ENCODE data around the gene RPL3. TPM values are rescaled to one million over a fixed set of nuclear protein-coding genes. Genes with fewer than 3 reads are reported as not detected.
"Not testable (repeated sequence)": the region's sequence is repeated elsewhere in the genome, so short reads cannot be mapped to it uniquely, and the experiment has no call there.

The RPL3 gene
- total RNA-seq, 2 experiments from 2014 or later: 3,164 to 3,255 TPM

GRCh38 chr22:39357110-39358108 is 38.0 kb upstream of the RPL3 start:
- not testable (repeated sequence) for H3K36me3 Mint-ChIP-seq, DNase-seq, H3K4me1 Mint-ChIP-seq, H3K9me3 Mint-ChIP-seq, H3K4me3 Mint-ChIP-seq, H3K27ac Mint-ChIP-seq, H3K27me3 Mint-ChIP-seq

- H3K27ac Mint-ChIP-seq: no peak overlapping the region
- peaks cover 3% of the 10 kb centered on the region for H3K36me3 Mint-ChIP-seq
- DNase-seq: no peak
- H3K9me3 Mint-ChIP-seq: no peaks in the 10 kb centered on the region
- H3K27me3 Mint-ChIP-seq: no peaks in the 10 kb centered on the region
- H3K4me1 Mint-ChIP-seq: peaks cover 10% of the 10 kb centered on the region
- H3K4me3 Mint-ChIP-seq: no peak overlapping the region
These were observed 37.0 kb upstream of the RPL3 start for GRCh38 chr22:39356464-39356863.

- not testable (repeated sequence) for DNase-seq, H3K9me3 Mint-ChIP-seq, H3K27me3 Mint-ChIP-seq, H3K4me3 Mint-ChIP-seq, H3K27ac Mint-ChIP-seq, H3K36me3 Mint-ChIP-seq
- H3K4me1 Mint-ChIP-seq: peaks cover 17% of the 10 kb centered on the region
These were observed 36.4 kb upstream of the RPL3 start for GRCh38 chr22:39355805-39356204.

- Mint-ChIP-seq H3K4me1 (peaks cover 22% of the 10 kb centered on the region), H3K27ac (no peak overlapping the region), H3K9me3 (no peaks in the 10 kb centered on the region), H3K4me3 (no peak overlapping the region), H3K36me3 (peaks cover 3% of the 10 kb centered on the region), H3K27me3 (no peaks in the 10 kb centered on the region)
- DNase-seq: no peak
These were observed 35.7 kb upstream of the RPL3 start for GRCh38 chr22:39355080-39355479.

GRCh38 chr22:39353346-39353745 is 33.9 kb upstream of the RPL3 start:
- no peak overlapping the region for H3K27ac Mint-ChIP-seq
- DNase-seq: no peak

GRCh38 chr22:39352306-39352891 is 33.0 kb upstream of the RPL3 start:
- Mint-ChIP-seq H3K9me3 (no peaks in the 10 kb centered on the region), H3K27me3 (no peaks in the 10 kb centered on the region), H3K36me3 (peaks cover 3% of the 10 kb centered on the region), H3K27ac (no peak overlapping the region), H3K4me1 (peaks cover 30% of the 10 kb centered on the region), H3K4me3 (no peak overlapping the region)
- DNase-seq: no peak

More at GRCh38 chr22:39353346-39353745, 33.9 kb upstream of the RPL3 start:
- Mint-ChIP-seq H3K9me3 (no peaks in the 10 kb centered on the region), H3K27me3 (no peaks in the 10 kb centered on the region), H3K36me3 (peaks cover 3% of the 10 kb centered on the region), H3K4me3 (no peak overlapping the region), H3K4me1 (peaks cover 30% of the 10 kb centered on the region)

GRCh38 chr22:39351689-39352214 is 32.3 kb upstream of the RPL3 start:
- Mint-ChIP-seq H3K4me3 (no peak overlapping the region), H3K27me3 (no peaks in the 10 kb centered on the region), H3K9me3 (no peaks in the 10 kb centered on the region), H3K36me3 (peaks cover 3% of the 10 kb centered on the region), H3K4me1 (peaks cover 30% of the 10 kb centered on the region), H3K27ac (peak overlapping the region; percentile 59)
- peak; percentile 51 for DNase-seq

GRCh38 chr22:39350757-39351688 is 31.6 kb upstream of the RPL3 start:
- peaks cover 30% of the 10 kb centered on the region for H3K4me1 Mint-ChIP-seq
- no peaks in the 10 kb centered on the region for H3K9me3 Mint-ChIP-seq
- peak overlapping the region; percentile 63 for H3K27ac Mint-ChIP-seq
- no peaks in the 10 kb centered on the region for H3K27me3 Mint-ChIP-seq
- DNase-seq: no peak
- H3K4me3 Mint-ChIP-seq: peak overlapping the region; percentile 78
- no peaks in the 10 kb centered on the region for H3K36me3 Mint-ChIP-seq

- Mint-ChIP-seq H3K4me1 (peaks cover 30% of the 10 kb centered on the region), H3K27me3 (no peaks in the 10 kb centered on the region), H3K36me3 (no peaks in the 10 kb centered on the region), H3K27ac (peak within 1 kb of the TSS; percentile 82), H3K4me3 (peak within 1 kb of the TSS; percentile 86), H3K9me3 (no peaks in the 10 kb centered on the region)
- DNase-seq: peak; percentile 35
These were observed 30.7 kb upstream of the RPL3 start, which contains the start of gene SYNGR1 for GRCh38 chr22:39349967-39350726. Gene SYNGR1 (plus strand): TSS chr22:39349991. CDS start chr22:39350011, 20 bp downstream.

- H3K4me1 Mint-ChIP-seq: peaks cover 30% of the 10 kb centered on the region
- DNase-seq: peak; percentile 65
- peak overlapping the region; percentile 82 for H3K27ac Mint-ChIP-seq
- H3K27me3 Mint-ChIP-seq: no peaks in the 10 kb centered on the region
- H3K4me3 Mint-ChIP-seq: peak overlapping the region; percentile 86
- H3K36me3 Mint-ChIP-seq: no peaks in the 10 kb centered on the region
- H3K9me3 Mint-ChIP-seq: no peaks in the 10 kb centered on the region
These were observed 30.1 kb upstream of the RPL3 start for GRCh38 chr22:39349506-39349966.

GRCh38 chr22:39348909-39349505 is 29.6 kb upstream of the RPL3 start:
- Mint-ChIP-seq H3K4me1 (peaks cover 30% of the 10 kb centered on the region), H3K36me3 (no peaks in the 10 kb centered on the region), H3K27me3 (no peaks in the 10 kb centered on the region), H3K27ac (peak overlapping the region; percentile 82), H3K9me3 (no peaks in the 10 kb centered on the region), H3K4me3 (peak overlapping the region; percentile 86)
- DNase-seq: peak; percentile 29

- no peak for DNase-seq
- Mint-ChIP-seq H3K27ac (no peak overlapping the region), H3K4me1 (peaks cover 13% of the 10 kb centered on the region), H3K4me3 (no peak overlapping the region), H3K9me3 (no peaks in the 10 kb centered on the region), H3K36me3 (no peaks in the 10 kb centered on the region), H3K27me3 (no peaks in the 10 kb centered on the region)
These were observed 25.8 kb upstream of the RPL3 start for GRCh38 chr22:39345231-39345630.

GRCh38 chr22:39344046-39344390 is 24.6 kb upstream of the RPL3 start:
- Mint-ChIP-seq H3K27ac (no peak overlapping the region), H3K4me1 (peaks cover 9% of the 10 kb centered on the region), H3K4me3 (no peak overlapping the region), H3K9me3 (no peaks in the 10 kb centered on the region), H3K36me3 (no peaks in the 10 kb centered on the region), H3K27me3 (no peaks in the 10 kb centered on the region)
- no peak for DNase-seq
